ENCODE results near the gene GALR2. TPM values are rescaled to one million over a fixed set of nuclear protein-coding genes. Genes with fewer than 3 reads are reported as not detected.
"Not testable (repeated sequence)": the region's sequence is repeated elsewhere in the genome, so short reads cannot be mapped to it uniquely, and the experiment has no call there.

The GALR2 gene
- total RNA-seq, 1 experiment from 2014 or later: not detected

- no peak for DNase-seq (ENCODE audit: low read depth)
Observed at GRCh38 chr17:76050538-76051467, 23.8 kb upstream of the GALR2 start.

GRCh38 chr17:76051561-76051960 lies 23.0 kb upstream of the GALR2 start:
- DNase-seq (ENCODE audit: low read depth): no peak

- DNase-seq (ENCODE audit: low read depth): peak; percentile 51
Observed at GRCh38 chr17:76053246-76054111, 21.1 kb upstream of the GALR2 start.

- peak; percentile 60 for DNase-seq (ENCODE audit: low read depth)
Observed at GRCh38 chr17:76054112-76054476, 20.5 kb upstream of the GALR2 start.

GRCh38 chr17:76056882-76057281 lies 17.7 kb upstream of the GALR2 start:
- DNase-seq (ENCODE audit: low read depth): no peak

GRCh38 chr17:76058264-76058663 lies 16.3 kb upstream of the GALR2 start:
- not testable (repeated sequence) for DNase-seq (ENCODE audit: low read depth)

- no peak for DNase-seq (ENCODE audit: low read depth)
Observed at GRCh38 chr17:76063875-76064546, 10.6 kb upstream of the GALR2 start.

- DNase-seq (ENCODE audit: low read depth): no peak
Observed at GRCh38 chr17:76065775-76066174, 8.8 kb upstream of the GALR2 start.

- DNase-seq (ENCODE audit: low read depth): no peak
Observed at GRCh38 chr17:76071531-76072147, 2.9 kb upstream of the GALR2 start.

- peak; percentile 87 for DNase-seq (ENCODE audit: low read depth)
Observed at GRCh38 chr17:76072148-76072858, 2.3 kb upstream of the GALR2 start, which contains the start of gene SRP68. Gene SRP68, minus strand, starts transcription at chr17:76072517. Its CDS starts 26 bp downstream, at chr17:76072491.

GRCh38 chr17:76075364-76076145 lies 974 bp downstream of the GALR2 start:
- DNase-seq (ENCODE audit: low read depth): no peak

- no peak for DNase-seq (ENCODE audit: low read depth)
Observed at GRCh38 chr17:76076146-76076764, 1.7 kb downstream of the GALR2 start.

- no peak for DNase-seq (ENCODE audit: low read depth)
Observed at GRCh38 chr17:76076765-76077583, 2.4 kb downstream of the GALR2 start.

GRCh38 chr17:76077584-76078110 lies 3.1 kb downstream of the GALR2 start:
- DNase-seq (ENCODE audit: low read depth): no peak

GRCh38 chr17:76078370-76078769 lies 3.8 kb downstream of the GALR2 start:
- DNase-seq (ENCODE audit: low read depth): not testable (repeated sequence)

GRCh38 chr17:76078860-76079534 lies 4.4 kb downstream of the GALR2 start, which contains the start of gene ZACN:
Gene ZACN, plus strand, starts transcription at chr17:76079182. Its CDS starts 83 bp downstream, at chr17:76079265.
- DNase-seq (ENCODE audit: low read depth): no peak

- DNase-seq (ENCODE audit: low read depth): no peak
Observed at GRCh38 chr17:76079535-76079955, 5.0 kb downstream of the GALR2 start.
